Measurements from ENCODE around the gene NFATC2. TPM values are rescaled to one million over a fixed set of nuclear protein-coding genes. Genes with fewer than 3 reads are reported as not detected.

NFATC2 gene
- total RNA-seq, 2 experiments from 2014 or later, result 53.5 to 55.8 TPM

- H3K4me3 Mint-ChIP-seq, result no peak overlapping the region
- POLR2A ChIA-PET, result interaction anchor here (1.5 kb wide), 1 partner anchor 12 kb away, joined by 3 read pairs; no protein-coding TSS in a partner anchor
- ATAC-seq (no peak), DNase-seq (no peak)
- H3K9me3 Mint-ChIP-seq (ENCODE audit: insufficient read depth), result no peaks in the 10 kb centered on the region
- peaks cover 53% of the 10 kb centered on the region for H3K4me1 Mint-ChIP-seq (ENCODE audit: low read depth)
- H3K36me3 Mint-ChIP-seq (ENCODE audit: low read depth), result peaks cover 85% of the 10 kb centered on the region
- H3K27ac Mint-ChIP-seq, result peak overlapping the region; percentile 6
- H3K27me3 Mint-ChIP-seq (ENCODE audit: low read depth), result no peaks in the 10 kb centered on the region
- CTCF ChIA-PET, result interaction anchor here (1.1 kb wide), 1 partner anchor 28 kb away, joined by 3 read pairs; no protein-coding TSS in a partner anchor
These were observed 149.8 kb downstream of the NFATC2 start for GRCh38 chr20:51392614-51393186.

- peak overlapping the region; percentile 23 for H3K27ac Mint-ChIP-seq
- no peak overlapping the region for H3K4me3 Mint-ChIP-seq
- ATAC-seq (no peak), DNase-seq (no peak)
- H3K36me3 Mint-ChIP-seq (ENCODE audit: low read depth), result peaks cover 81% of the 10 kb centered on the region
- ChIA-PET POLR2A (interaction anchor here (0.9 kb wide), 1 partner anchor 8 kb away, joined by 3 read pairs; no protein-coding TSS in a partner anchor), CTCF (no interaction called here)
- H3K4me1 Mint-ChIP-seq (ENCODE audit: low read depth), result peaks cover 53% of the 10 kb centered on the region
- no peaks in the 10 kb centered on the region for H3K9me3 Mint-ChIP-seq (ENCODE audit: insufficient read depth)
- H3K27me3 Mint-ChIP-seq (ENCODE audit: low read depth), result no peaks in the 10 kb centered on the region
These were observed 150.6 kb downstream of the NFATC2 start for GRCh38 chr20:51391926-51392325.

- ATAC-seq (no peak), DNase-seq (no peak)
- no peaks in the 10 kb centered on the region for H3K9me3 Mint-ChIP-seq (ENCODE audit: insufficient read depth)
- H3K4me3 Mint-ChIP-seq, result no peak overlapping the region
- H3K27ac Mint-ChIP-seq, result peak overlapping the region; percentile 12
- CTCF ChIA-PET, result interaction anchor here (0.9 to 2.9 kb wide), 7 partner anchors 9 to 205 kb away, joined by 3 to 20 read pairs (median 7); partner anchors contain the start of gene NFATC2
- no peaks in the 10 kb centered on the region for H3K27me3 Mint-ChIP-seq (ENCODE audit: low read depth)
- peaks cover 85% of the 10 kb centered on the region for H3K36me3 Mint-ChIP-seq (ENCODE audit: low read depth)
- peaks cover 68% of the 10 kb centered on the region for H3K4me1 Mint-ChIP-seq (ENCODE audit: low read depth)
- POLR2A ChIA-PET, result interaction anchor here (1.4 to 2.6 kb wide), 3 partner anchors 10 to 151 kb away, joined by 3 to 9 read pairs (median 9); no protein-coding TSS in a partner anchor
These were observed 152.8 kb downstream of the NFATC2 start for GRCh38 chr20:51389543-51390264.

GRCh38 chr20:51388756-51389542 is 153.6 kb downstream of the NFATC2 start:
- POLR2A ChIA-PET, result interaction anchor here (1.4 to 2.6 kb wide), 3 partner anchors 11 to 152 kb away, joined by 3 to 9 read pairs (median 9); no protein-coding TSS in a partner anchor
- peak overlapping the region; percentile 8 for H3K27ac Mint-ChIP-seq
- peaks cover 82% of the 10 kb centered on the region for H3K36me3 Mint-ChIP-seq (ENCODE audit: low read depth)
- CTCF ChIA-PET, result interaction anchor here (0.9 to 2.9 kb wide), 7 partner anchors 10 to 206 kb away, joined by 3 to 20 read pairs (median 7); partner anchors contain the start of gene NFATC2
- no peaks in the 10 kb centered on the region for H3K9me3 Mint-ChIP-seq (ENCODE audit: insufficient read depth)
- no peaks in the 10 kb centered on the region for H3K27me3 Mint-ChIP-seq (ENCODE audit: low read depth)
- ATAC-seq (no peak), DNase-seq (no peak)
- peaks cover 71% of the 10 kb centered on the region for H3K4me1 Mint-ChIP-seq (ENCODE audit: low read depth)
- H3K4me3 Mint-ChIP-seq, result no peak overlapping the region

GRCh38 chr20:51388227-51388626 is 154.3 kb downstream of the NFATC2 start:
- ChIA-PET CTCF (interaction anchor here (1.2 to 2.9 kb wide), 6 partner anchors 11 to 206 kb away, joined by 3 to 20 read pairs (median 8); partner anchors contain the start of gene NFATC2), POLR2A (interaction anchor here (2.6 kb wide), 1 partner anchor 16 kb away, joined by 9 read pairs; no protein-coding TSS in a partner anchor)
- Mint-ChIP-seq H3K4me3 (no peak overlapping the region), H3K27me3 (ENCODE audit: low read depth) (no peaks in the 10 kb centered on the region), H3K27ac (no peak overlapping the region), H3K4me1 (ENCODE audit: low read depth) (peaks cover 73% of the 10 kb centered on the region), H3K9me3 (ENCODE audit: insufficient read depth) (no peaks in the 10 kb centered on the region), H3K36me3 (ENCODE audit: low read depth) (peaks cover 81% of the 10 kb centered on the region)
- ATAC-seq (no peak), DNase-seq (no peak)

GRCh38 chr20:51387125-51387875 is 155.2 kb downstream of the NFATC2 start:
- Mint-ChIP-seq H3K9me3 (ENCODE audit: insufficient read depth) (no peaks in the 10 kb centered on the region), H3K27me3 (ENCODE audit: low read depth) (no peaks in the 10 kb centered on the region), H3K27ac (no peak overlapping the region), H3K4me1 (ENCODE audit: low read depth) (peaks cover 71% of the 10 kb centered on the region), H3K36me3 (ENCODE audit: low read depth) (peaks cover 72% of the 10 kb centered on the region), H3K4me3 (no peak overlapping the region)
- POLR2A ChIA-PET, result interaction anchor here (0.6 to 1.4 kb wide), 3 partner anchors 13 to 703 kb away, joined by 3 to 5 read pairs (median 3); no protein-coding TSS in a partner anchor
- DNase-seq (no peak), ATAC-seq (no peak)
- CTCF ChIA-PET, result interaction anchor here (0.7 to 3.7 kb wide), 16 partner anchors 8 to 406 kb away, joined by 3 to 89 read pairs (median 8); partner anchors contain the start of gene NFATC2

- Mint-ChIP-seq H3K9me3 (ENCODE audit: insufficient read depth) (no peaks in the 10 kb centered on the region), H3K4me1 (ENCODE audit: low read depth) (peaks cover 71% of the 10 kb centered on the region), H3K27me3 (ENCODE audit: low read depth) (no peaks in the 10 kb centered on the region), H3K36me3 (ENCODE audit: low read depth) (peaks cover 66% of the 10 kb centered on the region), H3K4me3 (no peak overlapping the region), H3K27ac (peak overlapping the region; percentile 69)
- peak; percentile 74 for ATAC-seq
- POLR2A ChIA-PET, result interaction anchor here (0.6 to 1.4 kb wide), 3 partner anchors 13 to 209 kb away, joined by 3 to 5 read pairs (median 4); no protein-coding TSS in a partner anchor
- DNase-seq, result peak; percentile 58
- CTCF ChIA-PET, result interaction anchor here (0.8 to 3.7 kb wide), 30 partner anchors 9 to 405 kb away, joined by 3 to 89 read pairs (median 6); partner anchors contain the start of gene NFATC2
These were observed 155.9 kb downstream of the NFATC2 start for GRCh38 chr20:51386586-51386985.

GRCh38 chr20:51385646-51386530 is 156.6 kb downstream of the NFATC2 start:
- H3K4me1 Mint-ChIP-seq (ENCODE audit: low read depth), result peaks cover 69% of the 10 kb centered on the region
- H3K27me3 Mint-ChIP-seq (ENCODE audit: low read depth), result no peaks in the 10 kb centered on the region
- peak; percentile 54 for DNase-seq
- peak overlapping the region; percentile 58 for H3K27ac Mint-ChIP-seq
- H3K9me3 Mint-ChIP-seq (ENCODE audit: insufficient read depth), result no peaks in the 10 kb centered on the region
- no peak overlapping the region for H3K4me3 Mint-ChIP-seq
- peaks cover 61% of the 10 kb centered on the region for H3K36me3 Mint-ChIP-seq (ENCODE audit: low read depth)
- ATAC-seq, result peak; percentile 54
- ChIA-PET CTCF (interaction anchor here (0.6 to 3.7 kb wide), 35 partner anchors 9 to 404 kb away, joined by 3 to 89 read pairs (median 5); partner anchors contain the start of gene NFATC2), POLR2A (interaction anchor here (0.6 to 1.6 kb wide), 6 partner anchors 14 to 209 kb away, joined by 3 to 6 read pairs (median 4); partner anchors contain the start of gene NFATC2)

- Mint-ChIP-seq H3K27ac (peak overlapping the region; percentile 58), H3K27me3 (ENCODE audit: low read depth) (no peaks in the 10 kb centered on the region), H3K9me3 (ENCODE audit: insufficient read depth) (no peaks in the 10 kb centered on the region), H3K36me3 (ENCODE audit: low read depth) (peaks cover 54% of the 10 kb centered on the region), H3K4me3 (peak overlapping the region; percentile 0), H3K4me1 (ENCODE audit: low read depth) (peaks cover 64% of the 10 kb centered on the region)
- POLR2A ChIA-PET, result interaction anchor here (1.2 to 1.6 kb wide), 3 partner anchors 17 to 158 kb away, joined by 3 to 6 read pairs (median 6); partner anchors contain the start of gene NFATC2
- DNase-seq, result no peak
- CTCF ChIA-PET, result interaction anchor here (1.0 to 3.7 kb wide), 14 partner anchors 10 to 403 kb away, joined by 4 to 89 read pairs (median 11); partner anchors contain the start of gene NFATC2
- ATAC-seq, result no peak
These were observed 157.6 kb downstream of the NFATC2 start for GRCh38 chr20:51384875-51385274.
